ENCODE data around the gene FMN2.

Gene FMN2

DNA sequence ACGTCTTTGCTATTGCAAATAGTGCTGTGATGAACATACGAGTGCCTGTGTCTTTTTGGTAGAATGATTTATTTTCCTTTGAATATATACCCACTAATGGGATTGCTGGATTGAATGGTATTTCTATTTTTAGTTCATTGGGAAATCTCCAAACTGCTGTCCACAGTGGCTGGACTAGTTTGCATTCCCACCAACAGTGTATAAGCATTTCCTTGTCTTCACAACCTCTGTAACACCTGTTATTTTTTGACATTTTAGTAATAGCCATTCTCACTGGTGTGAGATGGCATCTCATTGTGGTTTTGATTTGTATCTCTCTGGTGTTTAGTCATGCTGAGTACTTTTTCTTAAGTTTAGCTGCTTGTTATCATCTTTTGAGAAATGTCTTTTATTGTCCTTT is 215.0 kb downstream of the FMN2 start:
- no peak for DNase-seq (ENCODE audit: low read depth in 1 of 2, low spot score in 1 of 2)
- no peak for TF ChIP-seq GABPA (IDR thresholded peaks at IDR 0.05; ENCODE audit: low read depth)
- TF ChIP-seq, protein P1, sequence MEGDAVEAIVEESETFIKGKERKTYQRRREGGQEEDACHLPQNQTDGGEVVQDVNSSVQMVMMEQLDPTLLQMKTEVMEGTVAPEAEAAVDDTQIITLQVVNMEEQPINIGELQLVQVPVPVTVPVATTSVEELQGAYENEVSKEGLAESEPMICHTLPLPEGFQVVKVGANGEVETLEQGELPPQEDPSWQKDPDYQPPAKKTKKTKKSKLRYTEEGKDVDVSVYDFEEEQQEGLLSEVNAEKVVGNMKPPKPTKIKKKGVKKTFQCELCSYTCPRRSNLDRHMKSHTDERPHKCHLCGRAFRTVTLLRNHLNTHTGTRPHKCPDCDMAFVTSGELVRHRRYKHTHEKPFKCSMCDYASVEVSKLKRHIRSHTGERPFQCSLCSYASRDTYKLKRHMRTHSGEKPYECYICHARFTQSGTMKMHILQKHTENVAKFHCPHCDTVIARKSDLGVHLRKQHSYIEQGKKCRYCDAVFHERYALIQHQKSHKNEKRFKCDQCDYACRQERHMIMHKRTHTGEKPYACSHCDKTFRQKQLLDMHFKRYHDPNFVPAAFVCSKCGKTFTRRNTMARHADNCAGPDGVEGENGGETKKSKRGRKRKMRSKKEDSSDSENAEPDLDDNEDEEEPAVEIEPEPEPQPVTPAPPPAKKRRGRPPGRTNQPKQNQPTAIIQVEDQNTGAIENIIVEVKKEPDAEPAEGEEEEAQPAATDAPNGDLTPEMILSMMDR (IDR thresholded peaks at IDR 0.05; ENCODE audit: insufficient read depth, low read length): no peak
- no peak for TF ChIP-seq SPI1 (IDR thresholded peaks at IDR 0.05; ENCODE audit: borderline replicate concordance, low read depth)
- TF ChIP-seq POLR2AphosphoS5 (IDR thresholded peaks at IDR 0.05; ENCODE audit: low read depth): no peak
- TF ChIP-seq, protein P2, sequence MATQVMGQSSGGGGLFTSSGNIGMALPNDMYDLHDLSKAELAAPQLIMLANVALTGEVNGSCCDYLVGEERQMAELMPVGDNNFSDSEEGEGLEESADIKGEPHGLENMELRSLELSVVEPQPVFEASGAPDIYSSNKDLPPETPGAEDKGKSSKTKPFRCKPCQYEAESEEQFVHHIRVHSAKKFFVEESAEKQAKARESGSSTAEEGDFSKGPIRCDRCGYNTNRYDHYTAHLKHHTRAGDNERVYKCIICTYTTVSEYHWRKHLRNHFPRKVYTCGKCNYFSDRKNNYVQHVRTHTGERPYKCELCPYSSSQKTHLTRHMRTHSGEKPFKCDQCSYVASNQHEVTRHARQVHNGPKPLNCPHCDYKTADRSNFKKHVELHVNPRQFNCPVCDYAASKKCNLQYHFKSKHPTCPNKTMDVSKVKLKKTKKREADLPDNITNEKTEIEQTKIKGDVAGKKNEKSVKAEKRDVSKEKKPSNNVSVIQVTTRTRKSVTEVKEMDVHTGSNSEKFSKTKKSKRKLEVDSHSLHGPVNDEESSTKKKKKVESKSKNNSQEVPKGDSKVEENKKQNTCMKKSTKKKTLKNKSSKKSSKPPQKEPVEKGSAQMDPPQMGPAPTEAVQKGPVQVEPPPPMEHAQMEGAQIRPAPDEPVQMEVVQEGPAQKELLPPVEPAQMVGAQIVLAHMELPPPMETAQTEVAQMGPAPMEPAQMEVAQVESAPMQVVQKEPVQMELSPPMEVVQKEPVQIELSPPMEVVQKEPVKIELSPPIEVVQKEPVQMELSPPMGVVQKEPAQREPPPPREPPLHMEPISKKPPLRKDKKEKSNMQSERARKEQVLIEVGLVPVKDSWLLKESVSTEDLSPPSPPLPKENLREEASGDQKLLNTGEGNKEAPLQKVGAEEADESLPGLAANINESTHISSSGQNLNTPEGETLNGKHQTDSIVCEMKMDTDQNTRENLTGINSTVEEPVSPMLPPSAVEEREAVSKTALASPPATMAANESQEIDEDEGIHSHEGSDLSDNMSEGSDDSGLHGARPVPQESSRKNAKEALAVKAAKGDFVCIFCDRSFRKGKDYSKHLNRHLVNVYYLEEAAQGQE (IDR thresholded peaks at IDR 0.05; ENCODE audit: insufficient replicate concordance, low read depth): no peak
- H3K4me3 ChIP-seq (replicated peaks; ENCODE audit: insufficient read depth, low read length): no peak overlapping the region
- H3K27ac ChIP-seq (replicated peaks): no peak overlapping the region
- no peaks in the 10 kb centered on the region for H3K27me3 ChIP-seq (ENCODE audit: insufficient read depth, poor library complexity, severe bottlenecking)

DNA sequence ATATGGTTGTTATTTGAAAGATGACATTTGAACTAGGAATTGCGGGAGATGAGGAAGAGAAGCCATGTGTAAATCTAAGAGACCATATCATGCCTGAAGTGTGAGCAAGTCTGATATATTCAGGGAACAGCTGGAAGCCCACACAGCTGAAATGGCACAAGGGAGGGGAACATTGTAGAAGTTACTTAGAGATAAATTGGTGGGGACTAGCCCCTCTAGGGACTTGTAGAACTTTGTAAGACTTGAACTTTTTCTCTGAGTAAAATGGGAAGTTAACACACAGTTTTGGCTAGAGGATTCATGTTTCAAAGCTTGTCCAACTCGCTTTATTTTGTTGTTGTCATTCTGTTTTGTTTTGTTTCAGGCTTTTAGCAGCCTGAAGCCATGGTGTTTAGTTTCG is 216.4 kb downstream of the FMN2 start:
- no peak for DNase-seq (ENCODE audit: low read depth in 1 of 2, low spot score in 1 of 2)
- H3K27me3 ChIP-seq (ENCODE audit: insufficient read depth, poor library complexity, severe bottlenecking): no peaks in the 10 kb centered on the region
- H3K4me3 ChIP-seq (replicated peaks; ENCODE audit: insufficient read depth, low read length): no peak overlapping the region
- H3K27ac ChIP-seq (replicated peaks): no peak overlapping the region
- TF ChIP-seq SPI1 (IDR thresholded peaks at IDR 0.05; ENCODE audit: borderline replicate concordance, low read depth) (no peak), POLR2AphosphoS5 (IDR thresholded peaks at IDR 0.05; ENCODE audit: low read depth) (no peak), GABPA (IDR thresholded peaks at IDR 0.05; ENCODE audit: low read depth) (no peak)
- TF ChIP-seq, protein P2 (IDR thresholded peaks at IDR 0.05; ENCODE audit: insufficient replicate concordance, low read depth): no peak
- TF ChIP-seq, protein P1 (IDR thresholded peaks at IDR 0.05; ENCODE audit: insufficient read depth, low read length): no peak

DNA sequence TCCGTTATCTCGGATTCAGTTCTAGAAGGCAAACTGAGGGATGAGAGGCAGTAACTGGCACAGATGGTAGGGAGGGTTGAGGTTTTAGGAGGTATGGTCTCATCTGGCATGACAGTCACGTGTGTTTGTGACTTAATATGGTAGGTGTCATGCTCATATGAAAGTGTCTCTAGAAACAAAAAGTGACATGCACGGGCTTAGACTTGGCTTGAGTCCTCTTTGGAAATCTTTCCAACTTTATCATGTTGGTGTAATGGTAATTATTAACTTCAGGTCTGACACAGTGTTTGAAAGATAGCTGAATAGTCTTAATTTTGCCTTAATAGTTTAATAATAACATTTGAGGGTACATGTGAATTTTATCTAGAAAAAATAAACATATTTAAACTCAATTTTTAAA is 218.1 kb downstream of the FMN2 start:
- no peaks in the 10 kb centered on the region for H3K27me3 ChIP-seq (ENCODE audit: insufficient read depth, poor library complexity, severe bottlenecking)
- no peak for TF ChIP-seq GABPA (IDR thresholded peaks at IDR 0.05; ENCODE audit: low read depth)
- TF ChIP-seq SPI1 (IDR thresholded peaks at IDR 0.05; ENCODE audit: borderline replicate concordance, low read depth): no peak
- no peak for TF ChIP-seq POLR2AphosphoS5 (IDR thresholded peaks at IDR 0.05; ENCODE audit: low read depth)
- TF ChIP-seq, protein P2 (IDR thresholded peaks at IDR 0.05; ENCODE audit: insufficient replicate concordance, low read depth): no peak
- TF ChIP-seq, protein P1 (IDR thresholded peaks at IDR 0.05; ENCODE audit: insufficient read depth, low read length): no peak
- no peak overlapping the region for H3K4me3 ChIP-seq (replicated peaks; ENCODE audit: insufficient read depth, low read length)
- H3K27ac ChIP-seq (replicated peaks): no peak overlapping the region
- no peak for DNase-seq (ENCODE audit: low read depth in 1 of 2, low spot score in 1 of 2)
